G401 (cell line): ENCODE measurements around the gene BOLA1. TPM values are rescaled to one million over a fixed set of nuclear protein-coding genes. Genes with fewer than 3 reads are reported as not detected.
"Not testable (repeated sequence)": the region's sequence is repeated elsewhere in the genome, so short reads cannot be mapped to it uniquely, and the experiment has no call there.

Experiments
- DNase-seq: peaks from one replicate; pipeline ENCODE4 v3.0.0-alpha.2; 2015; ENCODE audit warnings: low spot score
- in situ Hi-C: cut with HindIII; loops from 2 replicates; pipeline ENCODE4 v1.10.0; 2016; ENCODE audit warnings: low sequenced_read_pairs, mixed read lengths
- total RNA-seq: library from RNA; depleted of rRNA; stranded (reverse); fragments of >200 nt; shearing (Covaris generic); gene quantifications from 2 replicates; pipeline ENCODE4 v1.2.3, GENCODE V29; 2014

BOLA1 gene
- total RNA-seq, 1 experiment from 2014 or later, result not detected

- DNase-seq, result peak; percentile 94
- in situ Hi-C loops, result loop anchor here (25.0 kb wide), 1 partner anchor 177 kb away; the partner anchor contains the start of gene VPS45
Measured at GRCh38 chr1:149885339-149886120, 13.8 kb upstream of the BOLA1 start.

DNA sequence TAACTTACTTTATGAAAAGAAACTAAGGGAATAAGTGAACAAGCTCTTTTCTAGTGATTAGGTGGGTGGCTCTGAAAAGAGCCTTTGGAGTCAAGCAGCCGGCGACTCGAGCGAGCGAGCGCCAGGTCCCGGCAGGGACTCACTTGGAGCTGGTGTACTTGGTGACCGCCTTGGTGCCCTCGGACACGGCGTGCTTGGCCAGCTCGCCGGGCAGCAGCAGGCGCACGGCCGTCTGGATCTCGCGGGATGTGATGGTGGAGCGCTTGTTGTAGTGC lies 13.3 kb upstream of the BOLA1 start:
- DNase-seq, result peak; percentile 9
- in situ Hi-C loops, result loop anchor here (25.0 kb wide), 1 partner anchor 176 kb away; the partner anchor contains the start of gene VPS45

DNA sequence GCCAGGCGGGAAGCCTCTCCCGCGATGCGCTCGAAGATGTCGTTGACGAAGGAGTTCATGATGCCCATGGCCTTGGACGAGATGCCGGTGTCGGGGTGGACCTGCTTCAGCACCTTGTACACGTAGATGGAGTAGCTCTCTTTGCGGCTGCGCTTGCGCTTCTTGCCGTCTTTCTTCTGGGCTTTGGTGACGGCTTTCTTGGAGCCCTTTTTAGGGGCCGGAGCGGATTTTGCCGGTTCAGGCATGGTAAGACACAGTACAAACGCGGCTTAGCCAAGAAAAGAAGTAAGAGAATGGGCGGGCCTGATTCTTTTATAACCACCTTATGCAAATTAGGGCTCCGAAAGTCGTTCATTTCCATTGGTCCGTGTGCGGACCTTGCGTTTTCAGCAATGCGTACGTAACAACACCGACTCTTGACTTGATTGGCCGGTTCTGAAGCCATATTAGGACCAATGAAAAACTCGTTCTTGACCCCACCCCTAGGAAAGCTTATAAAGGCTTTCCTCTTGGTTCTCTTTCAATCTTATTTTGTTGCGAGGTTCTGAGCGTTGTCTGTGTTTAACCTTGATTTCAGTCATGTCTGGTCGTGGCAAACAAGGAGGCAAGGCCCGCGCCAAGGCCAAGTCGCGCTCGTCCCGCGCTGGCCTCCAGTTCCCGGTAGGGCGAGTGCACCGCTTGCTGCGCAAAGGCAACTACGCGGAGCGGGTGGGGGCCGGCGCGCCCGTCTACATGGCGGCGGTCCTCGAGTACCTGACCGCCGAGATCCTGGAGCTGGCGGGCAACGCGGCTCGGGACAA lies 12.8 kb upstream of the BOLA1 start:
- DNase-seq, result peak; percentile 100
- in situ Hi-C loops, result loop anchor here (25.0 kb wide), 1 partner anchor 176 kb away; the partner anchor contains the start of gene VPS45

GRCh38 chr1:149887196-149887455 lies 12.2 kb upstream of the BOLA1 start:
- in situ Hi-C loops, result loop anchor here (25.0 kb wide), 1 partner anchor 175 kb away; the partner anchor contains the start of gene VPS45
- DNase-seq, result not testable (repeated sequence)

DNA sequence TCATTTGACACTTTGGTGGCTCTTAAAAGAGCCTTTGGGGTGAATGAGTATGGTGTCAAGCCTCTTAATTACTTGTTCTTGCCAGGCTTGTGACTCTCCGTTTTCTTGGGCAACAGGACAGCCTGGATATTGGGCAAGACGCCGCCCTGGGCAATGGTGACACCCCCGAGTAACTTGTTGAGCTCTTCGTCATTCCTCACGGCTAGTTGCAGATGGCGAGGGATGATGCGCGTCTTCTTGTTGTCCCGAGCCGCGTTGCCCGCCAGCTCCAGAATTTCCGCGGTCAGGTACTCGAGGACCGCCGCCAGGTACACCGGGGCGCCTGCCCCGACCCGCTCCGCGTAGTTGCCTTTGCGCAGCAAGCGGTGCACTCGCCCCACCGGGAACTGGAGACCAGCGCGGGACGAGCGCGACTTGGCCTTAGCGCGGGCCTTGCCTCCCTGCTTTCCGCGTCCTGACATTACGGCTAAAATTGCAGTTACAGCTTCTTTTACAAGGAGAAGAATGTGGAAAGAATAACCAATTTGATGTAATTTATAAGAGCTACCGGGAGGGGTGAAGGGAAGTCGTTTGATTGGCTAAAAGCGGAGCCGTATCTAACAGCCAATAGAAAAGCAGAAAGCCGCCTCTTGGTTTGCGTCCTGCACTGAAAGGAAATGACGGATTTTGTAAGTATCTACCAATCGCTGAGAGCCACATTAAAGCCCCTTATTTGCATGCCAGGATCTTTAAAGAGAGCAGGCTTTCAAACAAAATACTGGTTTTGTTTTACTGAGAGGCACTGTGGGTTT lies 11.7 kb upstream of the BOLA1 start:
- DNase-seq, result peak; percentile 100

DNA sequence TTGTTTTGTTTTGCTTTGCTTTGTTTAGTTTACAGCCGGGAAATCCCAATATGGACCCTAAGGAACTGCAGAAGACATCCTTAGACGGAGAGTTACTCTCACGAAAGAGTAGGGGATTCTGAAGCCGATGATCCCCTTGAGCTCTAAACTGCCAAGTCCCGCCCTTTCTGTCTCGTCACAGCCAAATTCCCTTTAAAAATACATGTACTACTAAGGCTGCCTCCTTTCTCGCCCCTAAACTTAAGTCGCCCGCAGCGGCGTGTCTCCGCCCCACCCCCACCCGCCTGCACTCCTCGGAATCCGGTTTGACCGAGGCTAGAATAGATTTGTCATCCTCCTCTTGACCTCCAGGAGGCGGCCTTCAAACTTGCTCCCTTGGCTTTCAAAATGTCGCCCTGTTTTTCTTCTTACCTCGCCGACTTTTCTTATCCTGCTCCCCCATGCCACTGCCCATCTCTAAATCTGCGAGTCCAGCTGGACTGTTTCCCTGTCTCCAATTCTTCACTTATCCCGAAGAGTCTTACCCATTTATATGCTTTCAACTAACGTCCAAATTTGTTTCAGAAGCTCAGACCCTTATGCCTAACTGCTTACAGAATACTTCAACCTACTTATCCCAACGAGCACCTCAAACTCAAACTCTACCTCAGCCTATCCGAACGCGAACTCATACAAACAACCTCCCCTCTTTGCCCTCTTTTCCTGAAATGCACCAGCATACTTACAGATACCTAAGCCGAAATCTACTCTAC lies 10.9 kb upstream of the BOLA1 start:
- DNase-seq, result peak; percentile 89
- in situ Hi-C loops, result loop anchor here (25.0 kb wide), 1 partner anchor 174 kb away; the partner anchor contains the start of gene VPS45

More for the DNA sequence above, 11.7 kb upstream of the BOLA1 start:
- in situ Hi-C loops, result loop anchor here (25.0 kb wide), 1 partner anchor 175 kb away; the partner anchor contains the start of gene VPS45

- in situ Hi-C loops, result loop anchor here (25.0 kb wide), 1 partner anchor 173 kb away; the partner anchor contains the start of gene VPS45
- no peak for DNase-seq
Measured at GRCh38 chr1:149888999-149889289, 10.4 kb upstream of the BOLA1 start.

GRCh38 chr1:149896575-149896974 lies 2.8 kb upstream of the BOLA1 start:
- in situ Hi-C loops, result loop anchor here (25.0 kb wide), 1 partner anchor 166 kb away; the partner anchor contains the start of gene VPS45

DNA sequence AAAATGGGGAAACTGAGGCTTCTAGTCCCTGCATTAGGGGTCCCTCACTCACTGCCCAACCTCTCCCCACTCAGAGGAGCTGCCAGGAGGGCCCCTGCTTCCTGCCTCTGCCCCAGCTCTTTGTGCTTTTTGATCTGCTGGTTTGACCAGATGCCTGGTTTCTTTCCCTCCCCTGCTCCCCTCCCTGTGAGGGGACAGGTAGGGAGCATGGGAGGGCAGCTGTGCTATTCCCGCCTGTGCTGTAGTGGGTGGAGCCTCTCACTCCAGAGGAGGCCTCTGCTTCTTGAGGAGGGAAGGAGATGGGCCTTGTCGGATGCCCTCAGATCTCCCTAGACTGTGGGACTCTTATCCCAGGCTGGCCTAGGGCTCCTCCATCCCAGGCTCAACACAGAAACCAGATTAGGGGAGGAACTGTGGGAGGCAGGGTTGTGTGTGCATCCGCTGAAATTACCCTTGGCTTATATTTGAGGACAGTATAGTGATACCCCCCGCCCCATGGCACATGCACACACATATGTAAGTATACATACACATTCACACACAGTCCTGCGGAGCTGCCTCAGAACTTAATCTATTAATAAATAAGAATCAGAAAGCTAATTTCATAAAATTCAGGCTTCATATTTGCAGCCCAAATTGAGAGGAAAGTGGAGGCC lies 4.6 kb downstream of the BOLA1 start:
- DNase-seq, result no peak
- in situ Hi-C loops, result no loop called here

More at GRCh38 chr1:149896575-149896974, 2.8 kb upstream of the BOLA1 start:
- no peak for DNase-seq

- in situ Hi-C loops, result no loop called here
- DNase-seq, result no peak
Measured at GRCh38 chr1:149906570-149907075, 7.3 kb downstream of the BOLA1 start.

DNA sequence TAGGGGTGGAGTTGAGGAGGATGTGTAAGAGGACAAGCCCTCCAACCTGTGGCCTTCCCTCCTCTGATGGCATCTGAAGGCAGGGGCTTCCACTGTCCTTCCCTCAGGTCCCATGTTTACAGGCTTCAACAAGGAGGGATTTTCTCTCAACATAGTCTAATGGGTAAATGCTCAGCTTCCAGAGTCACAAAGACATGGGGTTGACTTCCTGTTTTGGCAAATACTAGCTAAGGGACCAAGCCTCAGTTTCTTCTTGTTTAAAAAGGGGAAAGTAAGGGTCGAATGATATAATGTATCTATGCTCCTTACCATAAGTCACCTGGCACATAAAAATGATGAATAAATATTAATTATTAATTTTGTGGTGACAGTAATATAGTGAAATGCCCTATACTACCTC lies 15.2 kb downstream of the BOLA1 start:
- in situ Hi-C loops, result no loop called here
- DNase-seq, result no peak

DNA sequence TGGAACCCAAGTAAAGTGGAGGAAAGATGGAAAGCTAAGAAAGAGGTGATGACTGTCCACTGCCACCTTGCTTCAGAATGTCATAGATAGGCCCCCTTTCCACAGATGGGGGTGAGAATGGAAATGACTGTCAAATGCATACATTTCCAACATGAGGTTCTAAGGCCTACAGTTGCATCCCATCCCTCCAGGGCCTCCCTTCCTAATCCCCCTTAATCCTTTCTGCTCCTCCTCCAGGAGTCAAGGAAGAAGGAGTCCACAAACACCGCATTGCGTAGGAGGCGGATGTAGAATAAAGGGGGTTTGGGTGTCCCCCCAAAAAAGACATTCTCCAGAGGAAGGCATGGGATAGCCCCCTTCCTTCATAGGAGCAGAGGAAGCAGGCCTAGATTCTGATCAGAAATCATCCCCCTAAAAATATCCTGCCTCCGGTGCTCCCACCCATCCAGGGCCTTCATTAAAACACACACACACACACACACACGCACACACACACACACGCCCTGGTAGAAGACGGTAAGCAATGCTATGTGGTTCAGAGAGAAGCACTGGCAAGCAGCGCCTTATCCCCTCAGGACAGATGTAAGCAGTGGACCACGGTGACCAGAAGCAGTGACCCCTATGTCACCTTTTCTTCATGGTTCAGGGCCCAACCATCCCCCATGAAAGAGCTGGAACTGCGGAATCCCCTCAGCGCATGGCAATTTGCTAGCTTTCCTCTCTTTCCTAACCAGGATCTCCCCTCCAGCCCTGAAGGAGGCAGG lies 16.2 kb downstream of the BOLA1 start:
- no peak for DNase-seq
- in situ Hi-C loops, result no loop called here

DNA sequence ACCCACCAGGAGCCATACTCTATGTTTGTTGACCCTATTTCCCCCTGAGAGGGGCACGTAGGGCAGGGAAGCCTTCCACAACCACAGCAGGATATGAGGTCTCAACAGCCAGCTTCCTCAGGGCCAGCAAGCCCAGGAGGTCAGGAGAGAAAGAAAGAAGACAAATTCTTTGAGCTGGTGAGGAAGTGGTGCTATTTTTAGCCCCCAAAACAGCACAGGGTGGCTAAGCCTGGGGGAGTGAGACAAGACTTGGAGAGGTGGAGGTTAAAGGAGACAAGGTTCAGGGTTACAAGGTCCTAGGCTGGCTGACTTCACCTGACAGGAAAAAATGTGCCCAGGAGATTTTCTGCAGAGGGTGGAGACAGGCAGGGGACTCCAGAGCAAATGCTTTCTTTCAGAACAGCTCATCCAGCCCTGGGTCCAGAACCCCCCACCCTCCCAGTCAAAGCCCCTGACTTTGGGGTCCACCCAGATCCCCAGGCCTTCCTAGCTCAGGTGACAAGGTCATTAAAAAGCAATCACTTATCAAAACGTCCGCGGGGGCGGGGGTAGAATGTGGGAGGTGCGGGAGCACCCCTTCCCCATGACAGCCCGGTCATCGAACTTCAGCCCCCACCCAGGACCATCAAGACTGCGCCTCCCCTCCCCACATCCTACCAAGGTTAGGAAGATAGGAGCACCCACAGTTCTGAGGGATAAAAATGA lies 17.0 kb downstream of the BOLA1 start:
- peak; percentile 21 for DNase-seq
- in situ Hi-C loops, result no loop called here

DNA sequence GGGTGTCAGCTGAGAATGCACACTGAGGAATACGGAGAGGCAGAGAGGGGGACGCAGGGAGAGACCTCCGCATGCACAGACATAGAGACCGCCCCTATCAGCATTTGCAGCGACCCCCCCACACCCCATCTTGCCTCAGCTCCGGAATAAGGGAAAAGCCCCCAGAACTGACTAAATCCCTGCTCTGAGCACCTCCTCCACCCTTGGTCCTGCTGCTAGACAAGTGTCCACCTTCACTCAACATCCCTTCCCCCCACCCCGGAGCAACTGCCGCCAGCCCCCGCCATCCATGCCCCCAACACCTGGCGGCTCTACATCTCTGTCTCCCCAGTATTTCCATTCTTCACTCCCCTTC lies 17.5 kb downstream of the BOLA1 start:
- DNase-seq, result peak; percentile 33
- in situ Hi-C loops, result no loop called here

- in situ Hi-C loops, result no loop called here
- peak; percentile 90 for DNase-seq
Measured at GRCh38 chr1:149917571-149918144, 18.3 kb downstream of the BOLA1 start, which contains the start of gene SV2A. TSS of gene SV2A (minus strand) at chr1:149917844. CDS start at chr1:149913840, 4,004 bp downstream.

DNA sequence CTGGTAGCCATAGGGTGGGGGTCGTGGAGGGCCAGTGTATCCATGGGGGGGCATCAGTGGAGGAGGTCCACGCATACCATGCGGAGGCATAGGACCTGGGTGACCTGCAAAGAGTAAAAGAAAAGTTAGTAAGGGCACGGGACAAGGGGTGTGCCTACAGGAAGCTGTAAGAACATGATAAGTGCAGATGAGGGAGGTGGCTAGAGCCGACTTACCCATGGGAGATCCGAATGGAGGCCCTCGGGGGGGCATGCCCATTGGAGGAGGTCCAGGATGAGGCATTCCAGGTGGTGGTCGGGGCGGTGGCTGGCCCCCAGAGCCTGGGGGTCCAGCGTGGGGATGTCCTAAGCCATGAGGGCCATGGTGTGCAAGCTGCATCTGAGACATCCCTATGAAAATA lies 24.3 kb downstream of the BOLA1 start:
- DNase-seq, result no peak
- in situ Hi-C loops, result no loop called here

GRCh38 chr1:149925345-149925744 lies 26.0 kb downstream of the BOLA1 start:
- in situ Hi-C loops, result no loop called here
- no peak for DNase-seq
